ENCODE results near the gene WNT7B. TPM values are rescaled to one million over a fixed set of nuclear protein-coding genes. Genes with fewer than 3 reads are reported as not detected.

Gene WNT7B
- total and polyA plus RNA-seq, 2 experiments from 2014 or later: 0.10 TPM; not detected in 1

DNA sequence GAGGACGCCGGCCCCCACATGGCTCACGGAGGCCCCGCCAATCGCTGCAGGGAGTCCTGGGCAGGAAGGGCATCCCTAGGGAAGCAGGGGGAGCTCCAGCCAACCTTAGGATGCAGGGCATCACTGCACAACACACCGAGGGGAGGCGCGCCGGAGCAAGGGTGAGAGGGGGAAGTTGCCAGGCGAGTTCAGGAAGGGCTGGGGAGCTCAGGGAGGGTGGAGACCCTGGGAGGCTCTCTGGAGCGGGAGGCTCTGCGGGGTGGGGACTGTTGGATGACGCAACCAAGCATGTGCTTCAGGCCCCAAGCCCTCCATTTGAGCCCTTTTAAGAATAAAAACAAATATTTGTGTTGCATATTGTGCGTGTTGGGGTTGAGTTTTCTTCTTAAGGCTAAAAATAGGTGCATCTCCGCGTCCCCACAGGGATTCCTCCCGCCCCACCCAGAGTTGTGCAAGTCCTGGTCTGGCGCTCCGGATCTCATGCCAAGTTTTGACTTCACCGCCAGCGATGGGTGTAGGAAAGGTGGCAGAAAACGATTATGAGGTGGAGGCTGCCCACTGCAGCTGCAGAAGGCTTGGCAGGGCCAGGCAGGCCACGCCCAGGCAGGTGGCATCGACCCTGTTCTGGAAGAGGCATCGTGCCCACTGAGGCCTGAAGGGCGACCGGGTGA lies 65.2 kb downstream of the WNT7B start:
- H3K27ac ChIP-seq (ENCODE audit: low read depth): no peak overlapping the region
- no peaks in the 10 kb centered on the region for H3K27me3 ChIP-seq (ENCODE audit: insufficient read depth)
- H3K36me3 ChIP-seq (ENCODE audit: insufficient read depth): no peaks in the 10 kb centered on the region
- H3K9me2 ChIP-seq (ENCODE audit: insufficient read depth): no peaks in the 10 kb centered on the region
- ATAC-seq: peak; percentile 25
- Mint-ChIP-seq H3K27ac (no peak overlapping the region), H3K36me3 (ENCODE audit: low read depth) (no peaks in the 10 kb centered on the region), H3K9me3 (no peaks in the 10 kb centered on the region; the same call in 1 of the 3 replicates), H3K4me3 (no peak overlapping the region), H3K27me3 (ENCODE audit: insufficient read depth, low read depth, poor library complexity) (peaks cover 13% of the 10 kb centered on the region), H3K4me1 (no peaks in the 10 kb centered on the region)
- TF ChIP-seq, protein P1, sequence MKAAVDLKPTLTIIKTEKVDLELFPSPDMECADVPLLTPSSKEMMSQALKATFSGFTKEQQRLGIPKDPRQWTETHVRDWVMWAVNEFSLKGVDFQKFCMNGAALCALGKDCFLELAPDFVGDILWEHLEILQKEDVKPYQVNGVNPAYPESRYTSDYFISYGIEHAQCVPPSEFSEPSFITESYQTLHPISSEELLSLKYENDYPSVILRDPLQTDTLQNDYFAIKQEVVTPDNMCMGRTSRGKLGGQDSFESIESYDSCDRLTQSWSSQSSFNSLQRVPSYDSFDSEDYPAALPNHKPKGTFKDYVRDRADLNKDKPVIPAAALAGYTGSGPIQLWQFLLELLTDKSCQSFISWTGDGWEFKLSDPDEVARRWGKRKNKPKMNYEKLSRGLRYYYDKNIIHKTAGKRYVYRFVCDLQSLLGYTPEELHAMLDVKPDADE (IDR thresholded peaks at IDR 0.05): no peak
- no peak for TF ChIP-seq NANOG (IDR thresholded peaks at IDR 0.05; ENCODE audit: borderline replicate concordance)
- no peaks in the 10 kb centered on the region for H3K4me1 ChIP-seq (ENCODE audit: insufficient read depth)
- H4K20me1 ChIP-seq (replicated peaks; ENCODE audit: insufficient read depth): no peaks in the 10 kb centered on the region
- no peaks in the 10 kb centered on the region for H3K79me2 ChIP-seq (replicated peaks; ENCODE audit: insufficient read depth)
- no peak overlapping the region for H3K4me3 ChIP-seq
- H3K4me2 ChIP-seq: no peak overlapping the region
- no peak for DNase-seq (ENCODE audit: low spot score)
- peak overlapping the region; percentile 18; the same call in 1 of the 2 replicates for H2AFZ ChIP-seq
- H3F3A ChIP-seq (replicated peaks; ENCODE audit: low read depth): no peaks in the 10 kb centered on the region

DNA sequence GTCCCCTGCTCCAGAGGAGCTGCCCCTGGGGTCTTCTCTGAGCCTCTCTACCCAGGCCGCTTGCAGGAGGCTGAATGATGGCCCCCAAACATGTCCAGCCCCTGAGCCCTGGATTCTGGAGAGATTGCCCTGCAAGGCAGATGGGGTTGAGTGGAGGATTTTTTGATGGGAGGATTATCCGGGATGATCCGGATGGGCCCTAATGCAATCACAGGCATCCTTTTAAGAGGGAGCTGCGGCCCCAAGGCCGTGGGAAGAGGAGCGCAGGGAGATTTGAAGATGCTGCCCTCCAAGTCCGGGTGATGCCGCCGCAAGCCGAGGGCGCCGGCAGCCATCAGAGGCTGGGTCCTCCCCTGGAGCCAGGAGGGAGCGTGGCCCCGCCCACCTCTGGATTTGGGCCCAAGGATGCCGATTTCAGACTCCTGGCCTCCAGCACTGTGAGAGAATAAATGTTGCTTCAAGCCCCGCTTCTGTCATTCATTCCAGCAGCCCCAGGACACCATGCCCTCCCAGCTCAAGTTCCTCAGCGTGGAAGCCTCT lies 66.0 kb downstream of the WNT7B start:
- H3K36me3 ChIP-seq (ENCODE audit: insufficient read depth): no peaks in the 10 kb centered on the region
- no peak overlapping the region for H3K27ac ChIP-seq (ENCODE audit: low read depth)
- H2AFZ ChIP-seq: peak overlapping the region; percentile 18; the same call in 1 of the 2 replicates
- H3K27me3 Mint-ChIP-seq (ENCODE audit: insufficient read depth, low read depth, poor library complexity): peaks cover 12% of the 10 kb centered on the region
- no peak overlapping the region for H3K27ac Mint-ChIP-seq
- no peaks in the 10 kb centered on the region for H4K20me1 ChIP-seq (replicated peaks; ENCODE audit: insufficient read depth)
- no peak for DNase-seq (ENCODE audit: low spot score)
- H3K27me3 ChIP-seq (ENCODE audit: insufficient read depth): no peaks in the 10 kb centered on the region
- no peak overlapping the region for H3K4me3 Mint-ChIP-seq
- ATAC-seq: peak; percentile 16; the same call in 2 of the 3 replicates
- no peak overlapping the region for H3K4me3 ChIP-seq
- TF ChIP-seq JUNB (IDR thresholded peaks at IDR 0.05; ENCODE audit: unreplicated experiment) (no peak), EZH2phosphoT487 (IDR thresholded peaks at IDR 0.05; ENCODE audit: unreplicated experiment) (no peak), CREB1 (CRISPR knock-in tag; IDR thresholded peaks at IDR 0.05; ENCODE audit: low read depth) (no peak)
- H3K9me3 Mint-ChIP-seq: no peaks in the 10 kb centered on the region; the same call in 1 of the 3 replicates
- H3K79me2 ChIP-seq (replicated peaks; ENCODE audit: insufficient read depth): no peaks in the 10 kb centered on the region
- H3K36me3 Mint-ChIP-seq (ENCODE audit: low read depth): no peaks in the 10 kb centered on the region
- H3K4me1 Mint-ChIP-seq: no peaks in the 10 kb centered on the region
- H3K4me2 ChIP-seq: no peak overlapping the region
- no peaks in the 10 kb centered on the region for H3F3A ChIP-seq (replicated peaks; ENCODE audit: low read depth)
- no peaks in the 10 kb centered on the region for H3K9me2 ChIP-seq (ENCODE audit: insufficient read depth)
- H3K4me1 ChIP-seq (ENCODE audit: insufficient read depth): no peaks in the 10 kb centered on the region

DNA sequence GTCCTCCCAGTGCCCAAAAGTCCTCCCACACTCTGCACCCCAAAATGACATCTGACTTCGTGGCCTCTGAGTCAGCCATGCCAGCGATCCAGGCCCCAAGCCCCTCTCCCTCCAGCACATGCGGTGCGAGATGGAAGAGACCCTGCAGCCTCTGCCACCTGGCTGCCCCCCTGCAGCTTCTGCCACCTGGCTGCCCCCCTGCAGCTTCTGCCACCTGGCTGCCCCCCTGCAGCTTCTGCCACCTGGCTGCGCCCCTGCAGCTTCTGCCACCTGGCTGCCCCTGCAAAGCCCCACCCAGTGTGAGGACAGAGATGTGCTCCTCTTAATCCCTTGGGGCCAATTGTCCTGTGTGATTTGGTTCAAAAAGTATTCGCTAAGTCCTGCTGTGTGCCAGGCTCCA lies 68.0 kb downstream of the WNT7B start:
- Mint-ChIP-seq H3K27me3 (ENCODE audit: insufficient read depth, low read depth, poor library complexity) (peaks cover 8% of the 10 kb centered on the region), H3K36me3 (ENCODE audit: low read depth) (no peaks in the 10 kb centered on the region), H3K4me3 (no peak overlapping the region), H3K4me1 (no peaks in the 10 kb centered on the region; the same call in 2 of the 3 replicates), H3K9me3 (no peaks in the 10 kb centered on the region; the same call in 2 of the 3 replicates), H3K27ac (no peak overlapping the region)
- no peaks in the 10 kb centered on the region for H3F3A ChIP-seq (replicated peaks; ENCODE audit: low read depth)
- DNase-seq (ENCODE audit: low spot score) (no peak), ATAC-seq (no peak)
- H3K9me2 ChIP-seq (ENCODE audit: insufficient read depth): no peaks in the 10 kb centered on the region
- H4K20me1 ChIP-seq (replicated peaks; ENCODE audit: insufficient read depth): no peaks in the 10 kb centered on the region
- no peaks in the 10 kb centered on the region for H3K36me3 ChIP-seq (ENCODE audit: insufficient read depth)
- H3K4me2 ChIP-seq: no peak overlapping the region
- no peak overlapping the region for H3K4me3 ChIP-seq
- no peaks in the 10 kb centered on the region for H3K27me3 ChIP-seq (ENCODE audit: insufficient read depth)
- H3K27ac ChIP-seq (ENCODE audit: low read depth): no peak overlapping the region
- H3K4me1 ChIP-seq (ENCODE audit: insufficient read depth): no peaks in the 10 kb centered on the region
- H3K79me2 ChIP-seq (replicated peaks; ENCODE audit: insufficient read depth): no peaks in the 10 kb centered on the region
- H2AFZ ChIP-seq: no peak overlapping the region
- no peak for TF ChIP-seq JUNB (IDR thresholded peaks at IDR 0.05; ENCODE audit: unreplicated experiment)
- no peak for TF ChIP-seq ZNF114 (CRISPR knock-in tag; IDR thresholded peaks at IDR 0.05)
- TF ChIP-seq CREB1 (CRISPR knock-in tag; IDR thresholded peaks at IDR 0.05; ENCODE audit: low read depth): no peak
- no peak for TF ChIP-seq EZH2 (IDR thresholded peaks at IDR 0.05; ENCODE audit: low read depth, unreplicated experiment)
- TF ChIP-seq ZNF331 (CRISPR knock-in tag; IDR thresholded peaks at IDR 0.05; ENCODE audit: low read depth): no peak
- TF ChIP-seq, protein P2, sequence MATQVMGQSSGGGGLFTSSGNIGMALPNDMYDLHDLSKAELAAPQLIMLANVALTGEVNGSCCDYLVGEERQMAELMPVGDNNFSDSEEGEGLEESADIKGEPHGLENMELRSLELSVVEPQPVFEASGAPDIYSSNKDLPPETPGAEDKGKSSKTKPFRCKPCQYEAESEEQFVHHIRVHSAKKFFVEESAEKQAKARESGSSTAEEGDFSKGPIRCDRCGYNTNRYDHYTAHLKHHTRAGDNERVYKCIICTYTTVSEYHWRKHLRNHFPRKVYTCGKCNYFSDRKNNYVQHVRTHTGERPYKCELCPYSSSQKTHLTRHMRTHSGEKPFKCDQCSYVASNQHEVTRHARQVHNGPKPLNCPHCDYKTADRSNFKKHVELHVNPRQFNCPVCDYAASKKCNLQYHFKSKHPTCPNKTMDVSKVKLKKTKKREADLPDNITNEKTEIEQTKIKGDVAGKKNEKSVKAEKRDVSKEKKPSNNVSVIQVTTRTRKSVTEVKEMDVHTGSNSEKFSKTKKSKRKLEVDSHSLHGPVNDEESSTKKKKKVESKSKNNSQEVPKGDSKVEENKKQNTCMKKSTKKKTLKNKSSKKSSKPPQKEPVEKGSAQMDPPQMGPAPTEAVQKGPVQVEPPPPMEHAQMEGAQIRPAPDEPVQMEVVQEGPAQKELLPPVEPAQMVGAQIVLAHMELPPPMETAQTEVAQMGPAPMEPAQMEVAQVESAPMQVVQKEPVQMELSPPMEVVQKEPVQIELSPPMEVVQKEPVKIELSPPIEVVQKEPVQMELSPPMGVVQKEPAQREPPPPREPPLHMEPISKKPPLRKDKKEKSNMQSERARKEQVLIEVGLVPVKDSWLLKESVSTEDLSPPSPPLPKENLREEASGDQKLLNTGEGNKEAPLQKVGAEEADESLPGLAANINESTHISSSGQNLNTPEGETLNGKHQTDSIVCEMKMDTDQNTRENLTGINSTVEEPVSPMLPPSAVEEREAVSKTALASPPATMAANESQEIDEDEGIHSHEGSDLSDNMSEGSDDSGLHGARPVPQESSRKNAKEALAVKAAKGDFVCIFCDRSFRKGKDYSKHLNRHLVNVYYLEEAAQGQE (IDR thresholded peaks at IDR 0.05; ENCODE audit: unreplicated experiment): no peak
- no peak for TF ChIP-seq POLR2AphosphoS5 (IDR thresholded peaks at IDR 0.05; ENCODE audit: low read depth)
- TF ChIP-seq, protein P3, sequence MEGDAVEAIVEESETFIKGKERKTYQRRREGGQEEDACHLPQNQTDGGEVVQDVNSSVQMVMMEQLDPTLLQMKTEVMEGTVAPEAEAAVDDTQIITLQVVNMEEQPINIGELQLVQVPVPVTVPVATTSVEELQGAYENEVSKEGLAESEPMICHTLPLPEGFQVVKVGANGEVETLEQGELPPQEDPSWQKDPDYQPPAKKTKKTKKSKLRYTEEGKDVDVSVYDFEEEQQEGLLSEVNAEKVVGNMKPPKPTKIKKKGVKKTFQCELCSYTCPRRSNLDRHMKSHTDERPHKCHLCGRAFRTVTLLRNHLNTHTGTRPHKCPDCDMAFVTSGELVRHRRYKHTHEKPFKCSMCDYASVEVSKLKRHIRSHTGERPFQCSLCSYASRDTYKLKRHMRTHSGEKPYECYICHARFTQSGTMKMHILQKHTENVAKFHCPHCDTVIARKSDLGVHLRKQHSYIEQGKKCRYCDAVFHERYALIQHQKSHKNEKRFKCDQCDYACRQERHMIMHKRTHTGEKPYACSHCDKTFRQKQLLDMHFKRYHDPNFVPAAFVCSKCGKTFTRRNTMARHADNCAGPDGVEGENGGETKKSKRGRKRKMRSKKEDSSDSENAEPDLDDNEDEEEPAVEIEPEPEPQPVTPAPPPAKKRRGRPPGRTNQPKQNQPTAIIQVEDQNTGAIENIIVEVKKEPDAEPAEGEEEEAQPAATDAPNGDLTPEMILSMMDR (conservative IDR thresholded peaks at IDR 0.05; ENCODE audit: low read depth in 2 of 2): no peak
- TF ChIP-seq, protein P1 (IDR thresholded peaks at IDR 0.05): no peak

Measured in GM23338 (cell line).